Ovary (tissue), 9 donors: ENCODE data around the gene PLA2G4D. TPM values are rescaled to one million over a fixed set of nuclear protein-coding genes. Genes with fewer than 3 reads are reported as not detected.

Experiments used
- DNase-seq, 5 donors: peaks; one replicate each; pipeline ENCODE4 v3.0.0-alpha.2; 2019 to 2020
- H3K27ac ChIP-seq, 2 donors: fragments of 200-600 bp; one replicate each; pipeline versions ENCODE4 v1.5.1 to v1.8.0; 2019 to 2022
- H3K27me3 ChIP-seq: fragments of 200-600 bp; one replicate; pipeline ENCODE4 v1.8.0; 2022
- H3K36me3 ChIP-seq: fragments of 200-600 bp; sonication (generic); one replicate; pipeline ENCODE4 v1.5.1; 2019
- H3K4me1 ChIP-seq: one replicate; pipeline ENCODE4 v1.8.1; 2013; ENCODE audit warnings: mild to moderate bottlenecking, moderate library complexity; ENCODE audit not compliant: insufficient read depth
- H3K4me3 ChIP-seq: fragments of 200-600 bp; sonication (generic); one replicate; pipeline ENCODE4 v1.5.1; 2017
- H3K9me3 ChIP-seq, 2 donors: fragments of 200-600 bp in 1 of 2; sonication (generic) in 1 of 2; one replicate each; pipeline versions ENCODE4 v1.5.1 to v1.8.1; 2013 to 2019; ENCODE audit warnings: mild to moderate bottlenecking in 1 of 2, moderate library complexity in 1 of 2
- CTCF ChIP-seq, 3 donors: fragments of 450-650 bp in 2 of 3; fragments of 200-600 bp in 1 of 3; IDR thresholded peaks; one replicate each; pipeline versions ENCODE4 v1.5.1 to v1.8.0; 2016 to 2022; ENCODE audit warnings: antibody characterized with exemption in 3 of 3, mild to moderate bottlenecking in 1 of 3
- EP300 ChIP-seq: sonication (generic); formaldehyde crosslinking; IDR thresholded peaks from one replicate; pipeline ENCODE4 v1.6.1; 2017; ENCODE audit warnings: antibody characterized with exemption
- POLR2A ChIP-seq: fragments of 450-650 bp; IDR thresholded peaks from one replicate; pipeline ENCODE4 v1.6.1; 2017; ENCODE audit warnings: antibody characterized with exemption, mild to moderate bottlenecking, moderate library complexity
- WGBS, 3 donors: extraction: QIAGEN DNeasy Blood & Tissue Kit in 1 of 3; methylation state at CpG; one replicate each; pipeline versions ENCODE4 v1.1.5 to v1.1.7; 2013 to 2017; 5-methylcytosine and 5-hydroxymethylcytosine counted together
- intact Hi-C, 4 donors: fragments of 100-400 bp; cut with DNase I; formaldehyde crosslinking; loops; one replicate each; pipeline versions ENCODE4 v1.11.0 to v1.15.1; 2022 to 2023
- polyA plus RNA-seq, 2 donors: library from polyadenylated mRNA; stranded (reverse); fragments of 200-250 nt in 1 of 2; fragments of 350-450 nt in 1 of 2; fragmentation: Illumina TruSeq in 1 of 2; extraction: RNeasy Lipid Tissue Mini Kit (QIAGEN cat#74804) in 1 of 2; gene quantifications; one replicate each; pipeline ENCODE4 v1.2.3, GENCODE V29; 2013 to 2014
- total RNA-seq, 7 donors: library from RNA; depleted of rRNA in 2 of 7; stranded (reverse); fragments of >200 nt in 2 of 7; fragmentation: NEBNext Ultra II Directional in 3 of 7; extraction: Animal tissue kit (Norgen Biotek cat#: 25700) in 3 of 7; gene quantifications; one replicate each; pipeline versions ENCODE4 v1.1.0 to v1.2.4, GENCODE V29; 2016 to 2023
- donor health status: DM: no; HTN: no; CAD: no; lungs with moderate emphysema.
- donor health status: DM: no; HTN: no; CAD: no.
- donor health status: Bipolar disorder and iron deficiency.
- donor health status: DM: yes; HTN: yes; CAD: no.
- donor health status: DM: no; HTN: no; CAD: no.
- donor health status: DM: yes; HTN: yes; CAD: no.

PLA2G4D gene
- total and polyA plus RNA-seq, 9 donors = 0.11 to 0.12 TPM; not detected in 7

- Histone ChIP-seq H3K4me1 (peaks cover 2% of the 10 kb centered on the region), H3K27ac (no peak overlapping the region), H3K36me3 (no peaks in the 10 kb centered on the region), H3K27me3 (no peaks in the 10 kb centered on the region), H3K4me3 (no peak overlapping the region), H3K9me3 (no peaks in the 10 kb centered on the region)
- intact Hi-C loops = no loop called here
- no peak for DNase-seq
- TF ChIP-seq POLR2A (no peak), CTCF (IDR thresholded peaks at IDR 0.05) (no peak), EP300 (no peak)
- WGBS, 3 donors = 52 to 64% (median 59%) methylated on average over 31 of the region's 31 CpGs
Measured at GRCh38 chr15:42079401-42079908, 14.9 kb downstream of the PLA2G4D start.

GRCh38 chr15:42078903-42079302 lies 15.5 kb downstream of the PLA2G4D start:
- 8 to 41% (median 19%) methylated on average over 1 of the region's 1 CpG for WGBS, 3 donors
- TF ChIP-seq POLR2A (no peak), EP300 (no peak), CTCF (IDR thresholded peaks at IDR 0.05) (no peak)
- H3K27me3 ChIP-seq = no peaks in the 10 kb centered on the region
- H3K36me3 ChIP-seq = no peaks in the 10 kb centered on the region
- no peak overlapping the region for H3K27ac ChIP-seq
- intact Hi-C loops = no loop called here
- no peak overlapping the region for H3K4me3 ChIP-seq
- peaks cover 2% of the 10 kb centered on the region for H3K4me1 ChIP-seq
- no peak for DNase-seq
- H3K9me3 ChIP-seq = no peaks in the 10 kb centered on the region

- no peaks in the 10 kb centered on the region for H3K36me3 ChIP-seq
- H3K4me1 ChIP-seq = peaks cover 2% of the 10 kb centered on the region
- intact Hi-C loops = no loop called here
- no peak overlapping the region for H3K27ac ChIP-seq
- WGBS, 3 donors = 62 to 65% (median 62%) methylated on average over 3 of the region's 3 CpGs
- TF ChIP-seq CTCF (IDR thresholded peaks at IDR 0.05) = no peak
- H3K9me3 ChIP-seq = no peaks in the 10 kb centered on the region
- no peak for DNase-seq
- no peak overlapping the region for H3K4me3 ChIP-seq
- H3K27me3 ChIP-seq = no peaks in the 10 kb centered on the region
Measured at GRCh38 chr15:42077689-42078088, 16.7 kb downstream of the PLA2G4D start.

GRCh38 chr15:42073418-42073817 lies 20.9 kb downstream of the PLA2G4D start:
- intact Hi-C loops = no loop called here
- WGBS, 3 donors = 76 to 88% (median 87%) methylated on average over 6 of the region's 6 CpGs
- Histone ChIP-seq H3K4me3 (no peak overlapping the region), H3K27ac (no peak overlapping the region), H3K36me3 (no peaks in the 10 kb centered on the region), H3K4me1 (no peaks in the 10 kb centered on the region), H3K9me3 (no peaks in the 10 kb centered on the region), H3K27me3 (no peaks in the 10 kb centered on the region)
- DNase-seq = no peak
- TF ChIP-seq CTCF (IDR thresholded peaks at IDR 0.05) (no peak), POLR2A (no peak), EP300 (no peak)
